ENCODE results near the gene ZNF784.

The ZNF784 gene, protein sequence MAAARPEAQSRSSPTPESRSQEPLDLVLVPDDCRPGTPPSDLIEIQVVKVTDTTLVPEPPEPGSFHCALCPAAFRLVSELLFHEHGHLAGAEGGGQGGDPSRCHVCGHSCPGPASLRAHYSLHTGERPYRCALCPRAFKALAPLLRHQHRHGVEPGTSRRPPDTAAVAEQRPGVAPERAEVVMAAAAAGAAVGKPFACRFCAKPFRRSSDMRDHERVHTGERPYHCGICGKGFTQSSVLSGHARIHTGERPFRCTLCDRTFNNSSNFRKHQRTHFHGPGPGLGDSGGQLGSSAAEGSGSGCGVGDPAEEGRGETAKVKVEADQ

DNA sequence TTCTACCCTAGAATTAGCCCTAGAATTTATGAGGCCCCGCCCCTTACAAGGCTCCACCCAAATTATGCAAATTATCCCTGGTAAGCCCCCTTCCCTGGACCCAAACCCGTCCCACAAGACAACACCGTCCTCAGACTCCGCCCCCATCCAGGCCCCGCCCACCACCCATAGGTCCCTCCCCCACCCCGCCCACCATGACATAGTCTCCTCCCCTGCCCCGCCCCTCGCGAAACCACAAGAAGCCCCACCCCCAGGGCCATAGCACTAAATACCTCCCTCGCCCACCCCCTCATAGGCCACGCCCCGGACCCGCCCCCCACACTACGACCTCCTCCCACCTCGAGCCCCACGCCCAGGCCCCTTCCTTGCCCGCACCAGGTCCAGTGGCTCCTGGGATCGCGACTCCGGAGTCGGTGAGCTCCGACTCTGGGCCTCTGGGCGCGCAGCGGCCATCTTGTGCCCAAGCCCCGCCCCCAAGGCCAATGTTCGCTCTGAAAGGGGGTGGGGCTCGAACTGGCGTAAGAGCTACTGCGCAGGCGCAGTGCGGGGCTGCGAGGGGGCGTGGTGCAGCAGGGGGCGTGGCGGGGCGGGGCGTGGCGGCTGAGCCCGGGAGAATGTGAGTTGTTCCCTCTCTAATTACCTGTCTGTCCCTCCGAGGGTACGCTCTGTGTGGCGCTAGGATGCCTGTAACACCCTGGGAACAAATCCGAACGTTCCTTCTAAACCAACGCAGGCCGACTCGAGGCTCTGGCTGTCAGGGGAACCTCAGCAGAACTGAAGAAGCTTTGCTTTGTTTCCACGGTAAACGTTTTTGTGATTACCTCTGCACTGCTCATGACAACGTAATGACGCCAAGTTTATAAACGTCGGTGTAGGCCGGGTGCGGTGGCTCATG lies at the start of gene ZNF784:
Gene ZNF784, minus strand, starts transcription at position 458 of the 895 bp plus-strand sequence. Its CDS starts 5 bp downstream, at position 453.
- DNase-seq (ENCODE audit: low read depth): peak; percentile 91

DNA sequence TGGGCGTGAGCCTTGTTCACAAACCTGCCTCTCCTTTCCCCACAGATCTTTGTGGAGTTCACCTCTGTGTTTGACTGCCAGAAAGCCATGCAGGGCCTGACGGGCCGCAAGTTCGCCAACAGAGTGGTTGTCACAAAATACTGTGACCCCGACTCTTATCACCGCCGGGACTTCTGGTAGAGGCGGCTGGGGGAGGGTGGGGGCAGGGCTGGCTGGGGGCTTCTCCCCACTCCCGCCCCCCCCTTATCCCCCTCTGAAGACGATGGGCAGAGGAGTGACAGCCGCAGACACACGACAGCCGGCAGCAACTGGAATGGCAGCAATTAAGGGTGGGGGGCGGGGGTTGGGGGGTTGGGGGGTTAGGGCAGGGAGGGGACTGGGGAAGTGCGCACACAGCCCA lies 49.5 kb upstream of the ZNF784 start:
- no peak for DNase-seq (ENCODE audit: low read depth)

DNA sequence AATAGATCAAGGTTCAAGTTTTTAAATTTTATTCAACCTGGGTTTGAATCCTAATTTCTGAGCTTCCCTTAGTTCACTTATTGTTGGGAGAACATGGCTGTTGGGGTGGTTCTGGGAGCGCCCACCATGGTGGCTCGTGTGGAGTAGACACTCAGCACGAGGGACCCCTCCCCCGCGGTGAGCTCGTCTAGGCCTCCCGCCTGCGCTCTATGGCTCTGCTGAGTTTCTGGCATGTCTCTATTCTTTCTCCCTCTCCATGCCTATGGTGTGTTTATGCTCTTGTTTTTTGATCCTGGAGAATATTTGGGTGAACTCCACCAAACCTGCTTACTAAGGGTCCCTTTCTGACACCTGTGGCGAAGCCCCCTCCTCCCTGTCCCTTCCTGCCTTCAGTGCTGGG lies 49.1 kb upstream of the ZNF784 start:
- DNase-seq (ENCODE audit: low read depth): no peak

DNA sequence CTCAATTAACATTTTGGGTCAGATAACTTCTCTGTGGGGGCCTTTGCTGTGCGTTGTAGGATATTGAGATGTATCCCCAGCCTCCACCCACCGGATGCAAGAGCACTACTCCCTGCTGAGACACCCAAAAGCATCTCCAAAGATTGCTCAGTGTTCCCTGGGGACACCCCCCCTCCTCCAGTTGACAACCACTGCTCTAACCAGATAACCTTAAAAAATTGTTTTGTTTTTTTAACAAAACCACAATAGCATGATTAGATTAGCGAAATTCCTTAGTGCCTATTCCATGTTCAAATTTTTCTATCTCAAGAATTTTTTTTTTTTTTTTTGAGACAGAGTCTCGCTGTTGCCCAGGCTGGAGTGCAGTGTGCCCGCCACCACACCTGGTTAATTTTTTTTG lies 48.1 kb upstream of the ZNF784 start:
- DNase-seq (ENCODE audit: low read depth): no peak

DNA sequence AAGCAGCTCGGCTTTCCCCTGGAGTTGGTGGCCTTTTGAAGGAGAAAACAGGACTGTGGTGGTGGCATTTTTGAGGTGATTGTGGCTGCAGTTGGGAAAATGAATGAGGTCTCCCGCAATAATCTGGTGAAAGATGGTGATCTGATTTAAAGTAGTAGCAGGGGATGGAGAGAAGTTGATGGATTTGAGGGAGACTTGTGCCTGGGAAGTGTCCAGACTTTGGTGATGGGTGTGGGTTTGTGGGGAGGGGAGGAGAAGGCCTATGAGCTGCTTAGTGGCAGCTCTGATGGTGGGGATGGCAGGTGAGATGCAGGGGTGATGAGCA lies 46.6 kb upstream of the ZNF784 start:
- DNase-seq (ENCODE audit: low read depth): no peak

DNA sequence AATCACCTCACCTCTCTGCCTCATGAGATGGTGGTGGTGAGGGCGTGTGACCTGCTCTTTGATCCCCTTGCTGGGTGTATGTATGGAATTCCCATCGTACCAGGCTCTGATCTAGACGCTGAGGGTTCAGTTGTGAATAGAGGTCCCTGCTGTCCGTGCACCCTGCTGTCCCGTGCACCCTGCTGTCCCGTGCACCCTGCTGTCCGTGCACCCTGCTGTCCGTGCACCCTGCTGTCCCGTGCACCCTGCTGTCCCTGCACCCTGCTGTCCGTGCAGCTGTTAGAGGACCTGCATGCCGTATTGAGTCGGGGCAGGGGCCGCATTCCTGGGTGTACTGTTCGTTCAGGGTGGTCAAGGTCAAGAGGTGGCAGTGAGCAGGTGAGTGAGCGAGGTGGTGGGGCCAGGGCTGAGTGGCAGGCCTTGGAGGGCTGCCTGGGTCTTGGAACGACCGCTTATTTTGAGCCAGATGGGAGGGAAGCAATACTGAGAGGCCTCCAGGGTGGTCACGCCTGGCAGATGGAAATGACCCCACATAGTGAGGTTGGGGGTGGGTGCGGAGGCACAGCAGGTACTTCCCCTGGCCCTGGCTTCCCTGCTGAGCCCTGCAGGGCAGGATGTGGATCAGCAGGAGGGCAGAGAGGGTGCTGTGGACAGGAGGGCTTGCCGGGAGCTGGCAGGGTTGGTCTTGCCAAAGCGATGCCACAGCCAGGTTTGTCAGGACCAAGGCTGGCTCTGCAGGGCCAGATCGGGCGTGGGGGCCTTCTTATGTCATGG lies 46.1 kb upstream of the ZNF784 start:
- no peak for DNase-seq (ENCODE audit: low read depth)

DNA sequence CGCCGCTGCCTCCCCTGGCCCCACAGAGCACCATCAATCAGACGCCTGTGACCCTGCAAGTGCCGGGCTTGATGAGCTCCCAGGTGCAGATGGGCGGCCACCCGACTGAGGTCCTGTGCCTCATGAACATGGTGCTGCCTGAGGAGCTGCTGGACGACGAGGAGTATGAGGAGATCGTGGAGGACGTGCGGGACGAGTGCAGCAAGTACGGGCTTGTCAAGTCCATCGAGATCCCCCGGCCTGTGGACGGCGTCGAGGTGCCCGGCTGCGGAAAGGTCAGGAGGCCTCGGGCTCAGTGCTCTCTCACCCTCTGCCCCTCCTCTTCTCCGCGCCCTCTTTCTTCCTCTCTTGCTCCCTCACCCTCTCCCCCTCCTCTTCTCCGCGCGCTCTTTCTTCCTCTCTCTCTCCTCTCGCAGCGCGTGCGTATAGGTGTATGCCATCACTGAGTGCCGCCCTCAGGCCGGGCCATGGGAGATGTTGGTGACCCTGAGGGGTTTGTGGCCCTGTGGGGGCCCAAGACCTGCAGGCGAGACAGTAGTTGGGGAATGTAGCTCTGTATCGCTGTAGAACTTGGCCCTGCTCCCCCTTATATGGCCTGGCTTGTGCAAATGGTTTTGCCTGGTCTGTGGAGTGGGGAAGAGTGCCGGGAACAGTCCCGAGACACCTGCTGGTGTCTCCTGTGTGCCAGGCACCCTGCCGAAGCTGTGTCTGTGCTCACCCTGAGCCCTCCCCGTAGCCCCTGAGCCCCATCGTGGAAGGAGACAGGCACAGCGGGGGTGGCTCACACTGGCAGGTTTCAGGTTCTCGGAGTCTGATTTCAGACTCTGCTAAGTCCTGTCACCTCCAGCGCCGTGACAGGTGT lies 45.3 kb upstream of the ZNF784 start:
- no peak for DNase-seq (ENCODE audit: low read depth)

DNA sequence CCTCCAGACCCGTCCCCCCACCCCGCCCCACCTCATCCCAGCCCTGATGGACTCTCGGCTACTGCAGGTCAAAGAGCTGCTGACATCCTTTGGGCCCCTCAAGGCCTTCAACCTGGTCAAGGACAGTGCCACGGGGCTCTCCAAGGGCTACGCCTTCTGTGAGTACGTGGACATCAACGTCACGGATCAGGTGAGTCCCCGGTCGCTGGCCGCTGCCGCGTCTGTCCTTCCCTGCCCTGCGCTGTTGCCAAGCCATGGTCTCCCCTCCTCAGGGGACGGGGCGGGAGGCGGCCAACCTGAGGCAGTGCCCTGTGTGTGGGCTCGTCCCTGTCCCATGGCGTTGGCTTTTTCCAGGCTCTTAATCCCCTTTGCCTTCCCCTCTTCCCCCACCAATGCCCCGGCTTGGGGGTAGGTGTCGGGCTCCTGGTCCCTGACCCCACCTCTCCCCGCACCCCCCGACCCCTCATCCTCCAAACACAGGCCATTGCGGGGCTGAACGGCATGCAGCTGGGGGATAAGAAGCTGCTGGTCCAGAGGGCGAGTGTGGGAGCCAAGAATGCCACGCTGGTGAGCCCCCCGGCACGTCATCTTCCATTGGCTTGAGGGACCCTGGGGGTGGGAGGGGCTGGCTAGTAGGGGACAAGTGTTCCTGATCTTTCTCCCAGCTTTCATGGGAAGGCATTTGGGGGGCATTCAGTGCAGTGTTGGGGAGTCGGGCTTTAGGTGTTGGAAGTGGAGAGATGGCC lies 44.4 kb upstream of the ZNF784 start:
- DNase-seq (ENCODE audit: low read depth): no peak

DNA sequence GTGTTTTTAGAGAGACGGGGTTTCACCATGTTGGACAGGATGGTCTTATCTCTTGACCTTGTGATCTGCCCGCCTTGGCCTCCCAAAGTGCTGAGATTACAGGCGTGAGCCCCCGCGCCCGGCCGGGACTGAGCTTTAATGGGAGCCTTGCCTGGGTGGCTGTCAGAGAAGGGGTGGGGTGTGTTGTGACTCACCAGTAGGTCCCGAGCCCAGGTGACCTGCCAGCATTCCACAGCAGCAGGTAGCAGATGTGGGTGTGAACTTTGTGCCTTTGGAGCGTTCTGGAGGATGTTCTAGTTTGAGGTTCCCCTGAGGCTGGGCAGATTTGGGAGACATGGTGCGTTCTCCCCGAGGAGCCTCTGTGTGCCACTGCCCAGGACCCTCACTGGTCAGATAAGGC lies 43.6 kb upstream of the ZNF784 start:
- DNase-seq (ENCODE audit: low read depth): no peak

DNA sequence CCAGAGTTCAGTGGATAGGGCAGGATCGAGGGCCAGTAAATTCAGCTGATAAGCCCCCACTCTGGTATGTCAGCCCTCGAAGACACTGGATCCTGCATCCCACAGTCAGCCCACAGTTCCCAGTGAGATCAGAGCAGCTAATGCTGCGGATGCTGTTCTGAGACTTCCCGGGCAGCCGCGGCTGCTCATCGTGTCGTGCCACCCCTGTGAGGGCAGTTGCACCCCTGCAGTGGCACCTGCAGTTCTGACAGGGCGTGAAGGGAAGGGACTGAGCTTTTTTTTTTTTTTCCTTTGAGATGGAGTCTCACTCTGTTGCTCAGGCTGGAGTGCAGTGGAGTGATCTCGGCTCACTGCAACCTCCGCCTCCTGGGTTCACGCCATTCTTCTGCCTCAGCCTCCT lies 43.1 kb upstream of the ZNF784 start:
- DNase-seq (ENCODE audit: low read depth): no peak

DNA sequence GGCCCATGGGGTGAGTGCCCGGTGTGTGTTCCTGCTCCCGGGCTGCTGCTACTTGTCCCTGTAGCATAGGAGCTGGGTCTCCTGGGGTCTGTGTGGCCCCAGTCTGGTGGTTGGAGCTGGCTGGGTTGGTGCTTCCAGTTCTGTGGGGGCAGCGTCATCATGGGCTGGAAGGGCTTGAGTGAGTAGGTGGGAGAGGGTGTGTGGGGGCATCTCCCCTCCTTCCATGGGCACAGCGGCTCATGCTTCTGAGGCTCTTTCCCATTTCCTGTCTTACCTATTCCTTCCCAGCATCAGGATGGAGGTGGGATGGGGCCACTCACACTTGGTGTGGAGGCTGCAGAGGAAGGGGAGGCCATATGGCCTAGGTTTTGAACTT lies 42.6 kb upstream of the ZNF784 start:
- no peak for DNase-seq (ENCODE audit: low read depth)

DNA sequence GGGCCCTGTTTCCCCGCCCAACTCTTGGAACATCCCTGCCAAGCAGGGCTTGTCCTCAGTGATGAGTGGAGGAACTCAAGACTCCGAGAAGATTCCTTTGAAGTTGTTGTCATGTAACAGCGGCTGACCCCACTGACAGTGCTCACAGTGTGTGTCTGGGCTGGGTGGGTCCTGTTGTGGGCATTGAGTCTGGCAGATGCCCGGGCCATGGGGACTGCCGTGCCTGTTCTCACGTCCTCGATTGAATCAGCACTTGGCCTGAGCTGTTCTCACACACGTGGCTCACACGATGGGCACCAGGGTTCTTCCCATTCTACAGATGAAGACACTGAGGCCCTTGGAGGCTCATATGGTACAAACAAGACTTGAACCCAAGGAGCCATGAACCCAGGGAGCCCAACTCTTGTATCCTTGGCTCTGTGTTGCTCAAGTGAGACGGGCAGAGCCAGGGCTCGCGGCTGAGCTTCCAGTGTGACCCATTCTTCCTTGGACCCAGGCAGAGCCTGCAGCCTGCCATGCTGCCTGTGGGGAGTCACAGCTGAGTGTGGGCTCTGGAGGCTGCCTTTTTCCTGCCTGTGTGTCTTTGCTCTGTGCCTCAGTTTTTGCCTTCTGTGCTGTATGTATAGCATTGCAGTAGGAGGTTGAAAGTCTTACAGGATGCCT lies 42.1 kb upstream of the ZNF784 start:
- no peak for DNase-seq (ENCODE audit: low read depth)

DNA sequence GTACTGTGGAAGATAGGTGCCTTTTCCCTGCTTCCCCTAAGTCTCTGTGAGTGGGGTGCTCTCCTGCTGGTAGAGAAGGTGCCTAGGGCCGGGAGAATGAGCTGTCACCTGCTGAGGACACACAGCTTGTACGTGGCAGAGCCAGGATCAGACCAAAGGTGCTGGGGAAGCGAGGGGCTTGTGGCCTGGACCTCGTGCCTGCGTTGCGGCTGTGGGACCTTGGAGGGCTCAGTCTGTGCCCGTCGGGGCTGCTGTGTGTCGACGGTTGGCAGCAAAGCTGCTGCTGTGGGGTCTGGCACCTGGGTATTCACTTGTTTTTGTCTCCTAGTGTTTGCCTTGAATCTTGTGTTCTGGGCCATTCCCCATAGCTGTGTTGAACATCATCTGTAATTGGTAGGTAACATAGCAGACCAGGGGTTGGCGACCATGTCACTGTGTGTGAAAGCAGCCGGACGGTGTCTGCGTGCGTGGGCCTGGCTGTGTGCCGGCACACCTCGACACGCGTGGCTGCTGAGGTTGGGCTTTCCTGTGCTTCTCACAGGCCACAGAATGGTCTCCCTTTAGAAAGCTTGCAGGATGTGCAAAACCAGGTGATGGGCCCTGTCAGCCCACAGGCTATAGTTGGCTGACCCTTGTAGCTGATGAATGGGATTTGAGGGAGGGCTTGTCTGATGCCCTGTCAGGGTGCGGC lies 39.6 kb upstream of the ZNF784 start:
- no peak for DNase-seq (ENCODE audit: low read depth)

DNA sequence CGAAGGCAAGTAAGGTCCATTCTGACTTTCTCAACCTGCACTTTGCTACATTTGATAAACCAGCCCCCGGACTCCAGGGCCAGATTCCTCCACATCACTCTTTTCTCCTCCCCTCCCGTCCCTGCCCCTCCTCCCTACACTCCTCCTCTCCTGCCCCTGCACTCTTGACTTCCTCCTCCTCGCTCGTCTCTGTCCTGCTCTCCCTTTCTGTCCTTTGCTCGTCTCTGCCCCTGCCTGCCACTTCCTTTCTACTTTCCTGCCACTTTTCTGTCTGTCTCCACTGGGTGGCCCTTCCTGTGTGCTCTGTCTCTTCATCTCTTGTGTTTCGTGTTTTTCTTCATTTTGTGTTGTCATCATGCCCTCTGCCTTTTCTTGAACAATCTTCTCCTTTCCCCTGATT lies 37.5 kb upstream of the ZNF784 start:
- DNase-seq (ENCODE audit: low read depth): no peak

DNA sequence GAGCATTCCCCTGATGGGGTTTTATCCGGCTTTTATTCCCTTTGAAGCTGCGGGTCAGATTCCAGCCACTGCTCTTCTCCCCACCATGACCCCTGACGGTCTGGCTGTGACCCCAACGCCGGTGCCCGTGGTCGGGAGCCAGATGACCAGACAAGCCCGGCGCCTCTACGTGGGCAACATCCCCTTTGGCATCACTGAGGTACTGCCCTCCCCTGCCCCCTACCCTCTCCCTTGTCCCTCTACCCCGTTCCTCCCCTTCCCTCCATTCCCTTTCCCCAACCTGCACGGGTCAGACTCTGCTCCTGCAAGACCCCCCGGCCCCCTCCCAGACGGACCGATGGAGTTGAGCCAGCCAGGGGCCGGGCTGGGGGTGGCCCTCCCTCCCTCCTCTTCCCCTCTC lies 36.6 kb upstream of the ZNF784 start:
- no peak for DNase-seq (ENCODE audit: low read depth)

DNA sequence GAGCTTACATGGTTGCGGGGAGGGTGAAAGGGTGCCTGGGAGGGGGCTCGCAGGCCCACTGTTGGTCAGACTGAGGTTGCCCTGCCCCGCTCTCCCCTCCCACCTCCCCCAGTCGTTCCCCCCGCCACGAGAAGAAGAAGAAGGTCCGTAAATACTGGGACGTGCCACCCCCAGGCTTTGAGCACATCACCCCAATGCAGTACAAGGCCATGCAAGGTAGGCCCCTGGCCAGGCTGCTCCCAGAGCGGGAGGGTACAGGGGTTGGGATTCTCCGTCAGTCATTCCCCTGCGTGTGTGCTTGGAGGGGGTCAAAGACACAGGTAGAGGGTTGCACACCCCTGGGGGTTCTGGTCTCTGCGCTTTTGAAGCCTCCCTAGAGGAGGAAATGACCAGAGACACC lies 36.0 kb upstream of the ZNF784 start:
- DNase-seq (ENCODE audit: low read depth): no peak

DNA sequence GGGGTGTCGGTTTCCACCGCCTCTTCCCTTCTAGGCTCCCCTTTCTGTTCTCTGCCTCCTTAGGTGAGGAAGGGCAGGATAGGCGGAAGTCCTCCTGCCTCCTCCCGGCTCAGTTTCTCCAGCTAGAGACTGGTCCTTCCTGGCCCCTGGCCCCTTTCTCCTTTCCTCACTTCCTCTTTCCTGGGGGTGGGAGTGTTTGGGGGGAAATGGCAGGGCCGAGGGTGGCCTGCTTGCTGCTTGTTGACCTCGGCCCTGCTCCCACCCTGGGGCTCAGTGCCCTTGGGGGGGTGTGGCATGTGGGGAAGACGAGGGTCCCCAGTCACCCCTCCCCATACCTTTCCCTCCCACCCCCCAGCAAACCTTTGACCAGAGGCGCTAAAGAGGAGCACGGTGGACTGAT lies 35.5 kb upstream of the ZNF784 start:
- no peak for DNase-seq (ENCODE audit: low read depth)

DNA sequence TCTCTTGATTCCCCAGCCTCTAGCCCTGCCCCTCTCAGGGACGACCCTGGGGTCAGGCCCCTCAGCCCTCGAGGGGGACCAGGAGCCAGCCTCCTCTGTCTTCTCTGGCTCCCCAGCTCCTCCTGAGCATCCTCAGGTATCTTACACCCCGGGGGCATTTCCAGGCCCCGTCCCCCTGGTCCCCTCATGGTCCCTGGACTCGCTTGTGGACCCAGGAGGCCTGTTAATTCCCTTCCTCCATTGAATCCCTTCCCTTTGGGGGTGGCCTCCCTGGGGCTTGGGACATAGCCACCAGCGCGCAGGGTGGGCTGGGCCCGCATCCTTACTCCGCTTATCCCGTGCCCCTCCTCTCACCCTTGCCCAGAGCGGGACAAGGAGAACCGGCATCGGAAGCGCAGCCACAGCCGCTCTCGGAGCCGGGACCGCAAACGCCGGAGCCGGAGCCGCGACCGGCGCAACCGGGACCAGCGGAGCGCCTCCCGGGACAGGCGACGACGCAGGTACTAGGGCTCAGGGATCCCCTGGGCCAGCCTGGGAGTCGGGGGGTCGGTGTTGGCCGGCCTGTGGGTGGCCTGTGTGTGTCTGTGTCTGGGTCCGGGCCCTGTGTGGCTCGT lies 34.6 kb upstream of the ZNF784 start:
- DNase-seq (ENCODE audit: low read depth): no peak

DNA sequence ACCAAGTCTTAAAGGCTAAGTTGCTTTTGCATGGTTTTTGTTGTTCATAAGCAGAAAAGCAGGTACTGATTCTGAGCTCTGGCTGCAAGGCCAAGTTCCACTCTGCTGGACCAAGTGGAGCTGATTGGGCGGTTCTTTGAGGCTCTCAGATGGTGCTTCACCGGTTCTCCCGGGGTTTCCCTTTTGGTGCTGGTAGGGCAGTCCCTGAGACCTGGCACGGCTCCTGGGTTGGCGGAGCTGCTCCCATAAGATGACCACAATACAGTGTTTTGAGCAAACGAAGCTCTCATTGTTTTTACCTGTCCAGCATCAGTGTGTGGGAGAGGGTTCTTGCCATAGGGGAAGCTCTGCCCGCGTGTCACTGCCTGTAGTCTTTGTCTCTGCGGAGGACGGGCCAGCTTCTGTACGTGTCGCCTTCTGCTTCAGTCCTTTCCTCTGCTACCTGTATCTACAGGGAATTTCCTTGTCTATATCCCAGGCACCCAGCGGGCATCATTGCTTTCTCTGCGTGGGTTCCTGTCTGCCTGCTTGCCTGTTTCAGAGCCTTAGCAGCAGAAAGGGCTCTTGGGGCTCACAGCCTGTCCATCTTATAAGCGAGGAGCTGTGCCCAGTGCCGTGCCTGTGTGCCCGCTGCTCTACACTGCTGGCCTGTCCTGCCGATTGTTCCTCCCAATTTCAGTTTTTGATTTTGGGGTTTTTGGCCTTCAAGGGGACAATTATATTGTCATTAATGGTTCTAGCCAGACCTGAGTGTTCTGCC lies 32.8 kb upstream of the ZNF784 start:
- no peak for DNase-seq (ENCODE audit: low read depth)
